Activated CD8-positive, alpha-beta T cell treated with anti-CD3 and anti-CD28 coated beads for 36 hours (primary cell): ENCODE results near the gene PPME1. TPM values are rescaled to one million over a fixed set of nuclear protein-coding genes. Genes with fewer than 3 reads are reported as not detected.

ENCODE experiments used
- ATAC-seq: fragments of 200-7000 bp; cut with Tn5 transposase; one replicate; pipeline ENCODE4 v1.10.0; 2021; ENCODE audit warnings: mild to moderate bottlenecking, moderate library complexity
- CTCF ChIA-PET: fragments of 350-600 bp; sonication (Branson Sonifier 250); formaldehyde crosslinking; loops from one replicate; lab custom pipeline; 2021; ENCODE audit warnings: antibody characterized with exemption; lab: Charles Lee
- POLR2A ChIA-PET: fragments of 350-600 bp; sonication (Branson Sonifier 250); formaldehyde crosslinking; loops from one replicate; lab custom pipeline; 2021; ENCODE audit warnings: antibody characterized with exemption; lab: Charles Lee
- DNase-seq: peaks from one replicate; pipeline ENCODE4 v3.0.0-alpha.2; 2020
- H3K27ac Mint-ChIP-seq: one replicate; pipeline ENCODE4 v1.8.0; 2021; ENCODE audit warnings: mild to moderate bottlenecking, mixed read lengths
- H3K27me3 Mint-ChIP-seq: one replicate; pipeline ENCODE4 v1.8.0; 2021; ENCODE audit warnings: mixed read lengths
- H3K36me3 Mint-ChIP-seq: one replicate; pipeline ENCODE4 v1.8.0; 2021; ENCODE audit warnings: low read depth, mixed read lengths
- H3K4me1 Mint-ChIP-seq: one replicate; pipeline ENCODE4 v1.8.0; 2021; ENCODE audit warnings: low read depth, mixed read lengths
- H3K4me3 Mint-ChIP-seq: one replicate; pipeline ENCODE4 v1.8.0; 2021; ENCODE audit warnings: mild to moderate bottlenecking, moderate library complexity, mixed read lengths
- H3K9me3 Mint-ChIP-seq: one replicate; pipeline ENCODE4 v1.8.0; 2021; ENCODE audit warnings: mixed read lengths
- CTCF ChIP-seq: fragments of 200-600 bp; IDR thresholded peaks from one replicate; pipeline ENCODE4 v1.8.0; 2022; ENCODE audit warnings: antibody characterized with exemption, mild to moderate bottlenecking
- intact Hi-C: fragments of 100-400 bp; cut with micrococcal nuclease; formaldehyde crosslinking; loops from one replicate; pipeline ENCODE4 v1.10.0; 2022
- total RNA-seq, 2 experiments: library from RNA; stranded (reverse); gene quantifications; one replicate each; pipeline ENCODE4 v1.2.3, GENCODE V29; 2021

The PPME1 gene
- total RNA-seq, 2 experiments from 2014 or later = 63.7 to 64.9 TPM

GRCh38 chr11:74257959-74258553, 87.0 kb downstream of the PPME1 start:
- ATAC-seq (no peak), DNase-seq (no peak)
- H3K27me3 Mint-ChIP-seq = peaks cover 3% of the 10 kb centered on the region
- CTCF ChIA-PET = interaction anchor here (1.0 to 1.2 kb wide), 2 partner anchors 192 to 195 kb away, joined by 3 to 4 read pairs; no protein-coding TSS in a partner anchor
- intact Hi-C loops = loop anchor here (5.0 kb wide), 2 partner anchors 64 to 189 kb away; no protein-coding TSS in a partner anchor
- H3K4me3 Mint-ChIP-seq = no peak overlapping the region
- H3K9me3 Mint-ChIP-seq = no peaks in the 10 kb centered on the region
- peaks cover 3% of the 10 kb centered on the region for H3K4me1 Mint-ChIP-seq
- POLR2A ChIA-PET = no interaction called here
- no peak for TF ChIP-seq CTCF
- peaks cover 12% of the 10 kb centered on the region for H3K36me3 Mint-ChIP-seq
- H3K27ac Mint-ChIP-seq = no peak overlapping the region

GRCh38 chr11:74262725-74263124, 91.6 kb downstream of the PPME1 start:
- Mint-ChIP-seq H3K4me3 (no peak overlapping the region), H3K9me3 (no peaks in the 10 kb centered on the region), H3K27ac (no peak overlapping the region), H3K36me3 (no peaks in the 10 kb centered on the region), H3K4me1 (no peaks in the 10 kb centered on the region), H3K27me3 (peaks cover 3% of the 10 kb centered on the region)
- ATAC-seq (no peak), DNase-seq (no peak)
- ChIA-PET CTCF (no interaction called here), POLR2A (no interaction called here)
- intact Hi-C loops = no loop called here
- no peak for TF ChIP-seq CTCF

GRCh38 chr11:74265256-74265655, 94.2 kb downstream of the PPME1 start:
- intact Hi-C loops = no loop called here
- Mint-ChIP-seq H3K27me3 (peaks cover 3% of the 10 kb centered on the region), H3K4me1 (peaks cover 19% of the 10 kb centered on the region), H3K4me3 (no peak overlapping the region), H3K27ac (no peak overlapping the region), H3K9me3 (no peaks in the 10 kb centered on the region), H3K36me3 (no peaks in the 10 kb centered on the region)
- CTCF ChIA-PET = interaction anchor here (1.5 kb wide), 1 partner anchor 9 kb away, joined by 5 read pairs; no protein-coding TSS in a partner anchor
- POLR2A ChIA-PET = interaction anchor here (1.2 kb wide), 1 partner anchor 11 kb away, joined by 3 read pairs; no protein-coding TSS in a partner anchor
- ATAC-seq = no peak
- TF ChIP-seq CTCF = no peak
- DNase-seq = no peak

GRCh38 chr11:74267014-74267413, 95.9 kb downstream of the PPME1 start:
- Mint-ChIP-seq H3K4me3 (no peak overlapping the region), H3K27me3 (peaks cover 6% of the 10 kb centered on the region), H3K36me3 (no peaks in the 10 kb centered on the region), H3K9me3 (no peaks in the 10 kb centered on the region), H3K4me1 (peaks cover 19% of the 10 kb centered on the region), H3K27ac (no peak overlapping the region)
- ChIA-PET CTCF (interaction anchor here (1.6 to 2.0 kb wide), 2 partner anchors 12 to 55 kb away, joined by 5 to 6 read pairs; no protein-coding TSS in a partner anchor), POLR2A (no interaction called here)
- intact Hi-C loops = no loop called here
- TF ChIP-seq CTCF = no peak
- ATAC-seq (no peak), DNase-seq (no peak)

GRCh38 chr11:74268456-74268855, 97.4 kb downstream of the PPME1 start:
- peaks cover 19% of the 10 kb centered on the region for H3K4me1 Mint-ChIP-seq
- CTCF ChIA-PET = interaction anchor here (0.6 to 2.0 kb wide), 2 partner anchors 13 to 53 kb away, joined by 5 to 6 read pairs; no protein-coding TSS in a partner anchor
- H3K27me3 Mint-ChIP-seq = peaks cover 6% of the 10 kb centered on the region
- no peak overlapping the region for H3K27ac Mint-ChIP-seq
- POLR2A ChIA-PET = no interaction called here
- no peaks in the 10 kb centered on the region for H3K36me3 Mint-ChIP-seq
- DNase-seq = no peak
- ATAC-seq = no peak
- intact Hi-C loops = no loop called here
- no peak overlapping the region for H3K4me3 Mint-ChIP-seq
- H3K9me3 Mint-ChIP-seq = no peaks in the 10 kb centered on the region
- TF ChIP-seq CTCF = no peak
